NCI-H146 treated with DMSO at 0.1 percent for 48 hours (cell line): ENCODE measurements around the gene GNG14.
"Not testable (repeated sequence)": the region's sequence is repeated elsewhere in the genome, so short reads cannot be mapped to it uniquely, and the experiment has no call there.

Experiments used
- DNase-seq: peaks from one replicate; lab custom pipeline; 2025; ENCODE audit not compliant: unreplicated experiment; lab: John Stamatoyannopoulos, UW

Gene GNG14

DNA sequence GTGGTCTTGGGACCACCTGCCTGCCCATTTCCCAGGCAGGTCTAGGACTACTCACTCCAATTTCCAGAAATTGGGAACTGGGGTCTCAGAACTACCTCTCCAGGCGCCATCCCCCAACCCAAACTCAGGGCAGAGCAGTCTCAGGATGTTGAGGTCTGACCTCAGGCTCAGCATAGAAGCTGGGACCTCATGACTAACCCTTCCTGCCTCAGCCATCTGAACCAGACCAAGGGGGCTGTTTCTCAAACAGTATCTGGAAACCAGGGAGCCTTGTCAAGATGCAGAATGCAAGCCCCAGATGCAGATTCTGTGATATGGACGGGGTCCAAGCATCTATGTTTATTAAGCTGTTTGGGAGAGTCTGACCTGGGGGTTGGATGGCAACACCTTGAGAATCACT, 7.3 kb downstream of the GNG14 start:
- no peak for DNase-seq

- DNase-seq, result no peak
Measured at GRCh38 chr19:12695514-12695913, 7.7 kb downstream of the GNG14 start.

DNA sequence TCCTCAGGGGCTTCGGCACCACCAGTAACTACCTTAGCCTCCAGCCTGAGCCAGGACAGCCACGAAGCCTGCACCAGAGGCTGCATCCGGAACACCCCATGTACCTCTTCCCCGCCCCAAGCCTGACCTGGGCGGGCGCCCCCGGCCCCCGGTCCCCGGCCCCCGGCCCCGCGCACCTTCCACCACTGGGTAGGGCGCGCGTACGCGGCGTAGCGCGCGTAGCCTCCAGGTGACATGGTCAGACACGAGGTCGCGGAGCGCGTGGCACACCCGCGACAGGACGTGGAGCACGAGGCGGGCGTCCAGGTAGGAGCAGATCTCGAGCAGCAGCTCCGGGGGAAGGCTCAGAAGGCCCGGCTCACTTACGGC, 8.2 kb downstream of the GNG14 start:
- DNase-seq, result no peak

DNA sequence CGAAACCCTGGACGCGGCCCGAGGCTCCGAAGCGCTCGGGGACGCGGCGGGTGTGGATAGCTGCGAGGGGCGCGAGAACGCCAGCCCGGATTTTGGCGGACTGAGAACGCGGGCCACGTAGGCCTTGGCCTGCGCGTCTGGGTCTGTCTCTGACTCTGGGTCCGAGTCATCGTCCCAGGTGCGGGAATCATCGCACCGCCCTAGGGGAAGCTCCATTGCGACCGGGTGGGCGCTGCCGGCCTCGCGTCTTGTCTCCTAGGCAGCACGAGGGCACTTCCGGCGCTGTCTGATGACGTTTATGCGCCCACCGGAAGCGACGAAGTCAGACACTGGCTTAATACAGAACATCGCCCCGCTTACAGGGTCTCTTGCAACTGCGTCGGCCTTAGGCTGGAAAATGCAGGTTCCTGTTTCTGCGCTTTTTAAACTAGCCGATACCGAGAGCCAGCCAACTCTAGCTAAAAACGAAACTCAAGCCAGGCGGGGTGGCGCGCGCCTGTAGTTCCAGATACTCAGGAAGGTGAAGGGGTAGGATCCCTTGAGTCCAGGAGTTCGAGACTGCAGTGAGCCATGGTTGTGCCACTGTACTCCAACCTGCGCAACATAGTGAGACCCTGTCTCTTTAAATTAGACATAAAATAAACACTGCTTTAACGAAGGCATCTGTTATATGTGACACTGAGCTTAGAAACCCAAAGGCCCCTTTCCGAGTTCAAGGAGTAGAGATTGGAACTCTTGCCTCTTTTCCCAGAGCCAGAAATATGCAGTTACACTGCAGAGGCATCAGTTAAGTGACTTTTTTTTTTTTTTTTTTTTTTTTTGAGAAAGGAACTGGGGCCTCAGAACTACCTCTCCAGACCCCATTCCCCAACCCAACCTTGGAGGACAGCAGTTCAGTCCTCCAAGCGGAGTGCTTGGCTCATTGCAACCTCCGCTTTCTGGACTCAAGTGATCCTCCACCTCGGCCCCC, 8.9 kb downstream of the GNG14 start, which contains the start of gene FBXW9:
Gene FBXW9, minus strand, starts transcription at position 266 of the 970 bp plus-strand sequence. Its CDS starts 50 bp downstream, at position 216.
- DNase-seq, result peak; percentile 91

DNA sequence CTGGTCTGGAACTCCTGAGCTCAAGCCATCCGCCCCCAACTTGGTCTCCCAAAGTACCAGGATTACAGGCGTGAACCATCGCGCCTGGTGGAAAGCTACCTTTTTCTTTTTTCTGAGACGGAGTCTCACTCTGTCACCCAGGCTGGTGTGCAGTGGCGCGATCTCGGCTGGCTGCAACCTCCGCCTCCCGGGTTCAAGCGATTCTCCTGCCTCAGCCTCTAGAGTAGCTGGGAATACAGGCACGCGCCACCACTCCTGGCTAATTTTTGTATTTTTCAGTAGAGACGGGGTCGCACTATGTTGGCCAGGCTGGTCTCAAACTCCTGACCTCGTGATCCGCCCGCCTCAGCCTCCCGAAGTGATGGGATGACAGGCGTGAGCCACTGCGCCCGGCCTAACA, 9.6 kb downstream of the GNG14 start:
- not testable (repeated sequence) for DNase-seq

DNA sequence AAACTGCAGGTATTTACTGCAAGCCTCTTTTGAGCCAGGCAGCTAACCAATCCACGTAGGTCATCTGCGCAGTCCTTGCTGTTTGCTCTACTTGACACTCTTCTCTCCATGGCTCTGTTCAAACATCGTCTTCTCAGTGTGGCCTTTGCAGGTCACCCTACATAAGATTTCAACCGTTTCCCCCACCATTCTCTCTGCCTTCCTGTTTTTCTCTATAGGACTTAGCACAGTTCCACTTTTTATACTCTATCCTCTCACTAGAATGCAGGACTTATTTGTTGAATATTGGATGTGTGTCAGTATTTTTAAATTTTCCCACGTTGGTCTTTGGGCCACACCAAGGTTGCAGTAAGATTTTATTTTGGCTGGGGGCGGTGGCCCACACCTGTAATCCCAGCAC, 10.3 kb downstream of the GNG14 start:
- no peak for DNase-seq

DNA sequence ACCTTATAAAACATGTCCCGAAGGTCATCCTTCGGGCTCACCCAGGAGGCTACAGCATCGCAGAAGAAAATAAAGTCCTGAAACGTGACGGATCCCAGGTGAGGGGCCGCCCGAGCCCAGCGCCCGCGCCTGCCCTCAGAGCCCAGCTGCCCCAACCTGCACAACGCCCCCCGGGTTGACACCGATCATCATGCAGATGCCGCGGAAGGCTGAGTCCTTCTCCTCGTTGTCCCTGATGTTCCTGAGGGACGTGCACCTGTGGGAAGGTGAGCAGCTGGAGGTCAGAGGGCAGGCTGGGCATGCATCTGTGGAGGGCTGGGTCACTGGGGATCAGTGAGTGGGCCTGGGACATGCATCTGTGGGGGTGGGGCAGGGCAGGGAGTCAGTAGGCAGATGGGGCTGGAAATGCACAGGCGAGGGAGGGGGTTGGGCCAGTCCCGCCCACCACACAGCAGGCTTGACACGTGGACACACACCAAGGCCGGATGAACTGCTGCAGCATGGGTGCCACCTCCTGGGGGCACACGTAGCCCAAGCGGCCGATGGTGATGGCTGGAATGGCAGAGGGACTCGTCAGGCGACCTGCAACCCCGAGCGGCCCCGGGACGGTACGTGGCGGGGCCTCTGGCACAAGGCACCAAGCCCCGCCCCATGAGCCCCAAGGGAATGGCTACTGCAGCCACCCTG, 13.9 kb downstream of the GNG14 start:
- DNase-seq, result no peak

DNA sequence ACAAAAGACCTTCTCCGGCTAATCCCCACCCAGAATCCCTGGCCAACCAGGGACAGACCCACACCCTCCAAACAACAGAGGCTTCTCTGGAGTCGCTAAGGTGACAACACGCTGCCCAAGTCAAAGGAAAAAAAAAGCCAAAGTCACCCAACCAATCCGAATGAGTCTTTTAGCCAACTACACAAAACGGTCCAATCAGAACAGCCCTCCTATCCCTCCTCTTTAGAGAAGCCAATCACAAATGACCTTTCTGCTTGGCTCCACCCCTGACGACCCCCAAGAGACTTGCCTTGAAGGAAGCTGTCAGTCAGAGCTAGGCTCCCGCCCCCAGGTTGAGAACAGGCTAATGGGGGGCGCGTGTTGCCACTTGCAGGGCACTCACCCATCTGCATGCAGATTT, 15.2 kb downstream of the GNG14 start:
- no peak for DNase-seq

GRCh38 chr19:12705169-12705568, 17.4 kb downstream of the GNG14 start:
- no peak for DNase-seq

DNA sequence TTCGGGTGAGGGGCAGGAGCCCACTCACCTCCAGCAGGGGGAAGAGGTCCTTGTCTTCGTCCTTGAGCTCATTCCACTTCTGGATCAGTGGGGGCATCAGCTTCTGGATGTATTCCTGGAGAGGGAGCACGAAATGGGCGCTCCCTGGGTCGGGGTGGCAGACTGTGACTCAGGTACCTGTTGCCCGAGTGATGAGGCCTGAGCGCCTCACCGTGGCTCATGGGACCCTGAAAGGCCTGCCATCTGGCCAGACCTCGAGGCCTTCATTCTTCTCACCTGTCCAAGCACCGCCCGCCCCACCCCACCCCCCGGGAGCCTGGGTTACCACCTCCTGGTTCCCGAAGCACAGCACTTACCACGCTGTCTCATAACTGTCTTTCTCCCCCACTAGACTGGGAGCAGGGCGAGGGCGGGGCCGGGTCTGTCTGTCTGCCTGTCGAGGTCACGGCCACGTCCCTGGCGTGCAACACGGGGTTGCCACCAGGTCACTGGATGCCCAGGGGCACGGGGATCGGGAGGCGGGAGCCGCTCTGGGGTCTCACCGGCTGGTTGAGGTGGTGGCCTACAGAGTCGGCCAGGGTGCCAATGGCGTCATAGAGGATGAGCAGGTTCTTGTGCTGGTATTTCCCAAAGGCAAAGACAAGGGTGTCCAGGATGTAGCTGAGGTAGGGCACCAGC, 18.0 kb downstream of the GNG14 start:
- DNase-seq, result no peak

- no peak for DNase-seq
Measured at GRCh38 chr19:12706332-12706718, 18.5 kb downstream of the GNG14 start.

- no peak for DNase-seq
Measured at GRCh38 chr19:12708641-12709040, 20.8 kb downstream of the GNG14 start.

GRCh38 chr19:12711187-12711586, 23.4 kb downstream of the GNG14 start:
- DNase-seq, result no peak

DNA sequence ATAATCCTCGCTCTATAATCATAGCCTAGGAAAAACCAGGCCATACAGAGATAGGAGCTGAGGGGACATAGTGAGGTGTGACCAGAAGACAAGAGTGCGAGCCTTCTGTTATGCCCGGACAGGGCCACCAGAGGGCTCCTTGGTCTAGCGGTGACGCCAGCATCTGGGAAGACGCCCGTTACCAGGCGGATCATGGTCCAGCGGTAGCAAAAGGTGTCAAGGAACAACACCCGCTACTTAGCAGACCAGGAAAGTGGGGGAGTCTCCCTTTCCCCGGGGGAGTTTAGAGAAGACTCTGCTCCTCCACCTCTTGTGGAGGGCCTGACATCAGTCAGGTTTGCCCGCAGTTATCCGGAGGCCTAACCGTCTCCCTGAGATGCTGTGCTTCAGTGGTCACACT, 24.3 kb downstream of the GNG14 start:
- not testable (repeated sequence) for DNase-seq

DNA sequence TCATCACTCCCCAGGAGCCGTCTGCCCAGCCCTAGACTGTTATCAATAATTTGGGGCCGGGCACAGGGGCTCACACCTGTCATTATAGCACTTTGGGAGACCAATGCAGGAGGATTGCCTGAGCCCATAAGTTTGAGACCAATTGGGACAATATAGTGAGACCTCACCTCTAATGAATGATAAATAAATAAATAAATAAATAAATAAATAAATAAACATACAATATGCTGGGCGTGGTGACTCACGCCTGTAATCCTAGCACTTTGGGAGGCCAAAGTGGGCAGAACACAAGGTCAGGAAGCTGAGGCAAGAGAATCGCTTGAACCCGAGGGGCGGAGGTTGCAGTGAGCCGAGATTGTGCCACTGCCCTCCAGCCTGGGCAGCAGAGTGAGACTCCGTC, 25.5 kb downstream of the GNG14 start:
- DNase-seq, result not testable (repeated sequence)

DNA sequence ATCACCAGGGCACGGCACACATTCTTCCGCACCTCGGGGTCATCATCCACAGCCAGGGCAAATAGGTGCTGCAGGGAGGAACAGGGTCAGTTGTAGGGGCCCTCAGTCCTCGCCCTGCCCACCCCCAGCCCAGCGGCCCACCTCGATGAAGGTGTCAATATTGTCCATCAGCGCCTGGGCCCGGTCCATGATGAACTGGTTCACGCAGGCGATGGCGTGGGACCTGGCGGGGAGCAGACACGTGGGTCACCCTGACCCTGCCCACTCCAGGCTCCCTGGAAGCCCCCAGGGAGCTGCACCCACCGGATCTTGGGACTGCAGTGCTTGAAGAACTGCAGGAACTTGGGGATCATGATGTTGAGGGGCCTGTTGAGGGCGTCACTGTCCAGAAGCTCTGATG, 27.3 kb downstream of the GNG14 start:
- no peak for DNase-seq

DNA sequence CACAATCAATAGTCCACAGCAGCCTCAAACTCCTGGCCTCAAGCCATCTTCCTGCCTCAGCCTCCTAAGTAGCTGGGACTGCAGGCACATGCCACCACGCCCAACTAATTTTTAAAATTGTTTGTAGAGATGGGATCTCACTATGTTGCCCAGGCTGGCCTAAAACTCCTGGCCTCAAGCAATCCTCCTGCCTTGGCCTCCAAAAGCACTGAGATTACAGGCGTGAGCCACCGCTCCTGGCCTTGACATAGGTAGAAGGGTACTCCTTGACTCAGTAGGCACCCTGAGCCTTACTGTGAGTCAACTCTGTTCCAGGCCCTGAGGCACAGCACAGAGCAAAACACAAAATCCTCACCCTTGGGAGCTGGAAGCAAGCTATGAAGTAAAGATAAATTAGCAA, 28.1 kb downstream of the GNG14 start:
- DNase-seq, result no peak

- no peak for DNase-seq
Measured at GRCh38 chr19:12720296-12720695, 32.5 kb downstream of the GNG14 start.

DNA sequence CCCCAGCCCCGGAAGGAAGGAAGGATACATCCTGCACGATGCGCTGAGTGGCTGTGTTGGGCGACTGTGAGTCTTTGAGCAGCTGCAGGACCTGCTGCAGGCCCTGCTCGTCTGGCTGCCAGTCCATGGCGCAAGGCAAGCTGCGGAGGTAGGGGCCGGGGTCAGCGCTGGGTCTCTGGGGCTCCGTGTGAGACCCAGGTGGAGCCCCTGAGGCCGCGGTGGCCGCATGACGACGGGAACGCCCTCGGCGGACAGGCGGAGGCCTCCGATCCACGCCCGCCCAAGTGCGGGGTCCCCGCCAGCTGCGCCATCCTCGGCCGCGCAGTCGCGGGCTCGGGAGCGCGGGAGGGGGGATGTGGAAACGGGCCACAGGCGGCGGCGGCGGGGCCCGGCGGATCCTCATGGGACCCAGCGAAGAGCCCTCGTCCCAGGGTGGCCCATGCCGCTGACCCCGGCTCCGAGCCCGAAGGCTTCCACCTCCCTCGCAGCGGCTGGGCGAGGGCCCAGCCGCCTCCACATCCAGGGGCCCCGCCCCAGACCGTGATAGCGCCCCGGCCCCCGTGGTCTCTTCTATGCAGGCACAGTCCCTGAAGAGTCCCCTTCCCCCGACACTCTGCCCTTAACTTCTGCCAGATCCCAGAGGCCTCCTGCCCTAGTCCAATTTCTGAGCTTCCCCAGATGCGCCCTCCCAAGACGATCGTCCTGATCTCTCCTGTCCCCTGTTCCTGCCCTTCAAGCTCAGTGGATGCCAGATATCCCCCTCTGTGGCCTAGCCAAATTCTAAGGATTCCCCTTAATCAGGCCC, 33.3 kb downstream of the GNG14 start:
- DNase-seq, result no peak

- no peak for DNase-seq
Measured at GRCh38 chr19:12721656-12722565, 34.1 kb downstream of the GNG14 start.
